ENCODE results near the gene EPHA1. TPM values are rescaled to one million over a fixed set of nuclear protein-coding genes. Genes with fewer than 3 reads are reported as not detected.

The EPHA1 gene
- total and polyA plus RNA-seq, 4 donors, result 10.3 to 21.0 (median 11.3) TPM

GRCh38 chr7:143410521-143411004 is 1.9 kb upstream of the EPHA1 start:
- H3K27ac ChIP-seq (ENCODE audit: low read depth in 1 of 2, low read length in 2 of 2), result no peak overlapping the region

GRCh38 chr7:143408252-143408685 is 387 bp downstream of the EPHA1 start:
- H3K9me3 ChIP-seq (ENCODE audit: control insufficient read depth in 4 of 4, low read length in 3 of 4), result no peaks in the 10 kb centered on the region
- no peaks in the 10 kb centered on the region for H3K36me3 ChIP-seq (ENCODE audit: control insufficient read depth in 4 of 4, insufficient read depth in 3 of 4, low read depth in 1 of 4, low read length in 3 of 4)
- WGBS, result 10% methylated on average over 19 of the region's 20 CpGs
- peak overlapping the region; percentile 11 to 75 (median 70) for H3K4me3 ChIP-seq (ENCODE audit: low read depth in 1 of 3, low read length in 3 of 3)
- H3K27ac ChIP-seq (ENCODE audit: low read depth in 1 of 2, low read length in 2 of 2), result peak overlapping the region in 1 of 2 donors; percentile 45
- TF ChIP-seq HNF4A (conservative IDR thresholded peaks at IDR 0.05) (peak; percentile 45 to 50), FOXA2 (IDR thresholded peaks at IDR 0.05) (no peak), CTCF (IDR thresholded peaks at IDR 0.05; ENCODE audit: low read depth, low read length, missing input control) (no peak), RXRA (IDR thresholded peaks at IDR 0.05) (peak; percentile 60 to 66), RAD21 (IDR thresholded peaks at IDR 0.05) (peak in 1 of 2 donors; percentile 4), JUND (IDR thresholded peaks at IDR 0.05) (no peak), GABPA (IDR thresholded peaks at IDR 0.05 in 1 of 2, conservative IDR thresholded peaks at IDR 0.05 in 1 of 2) (no peak), FOXA1 (IDR thresholded peaks at IDR 0.05) (no peak), TAF1 (conservative IDR thresholded peaks at IDR 0.05) (no peak), NR2F2 (IDR thresholded peaks at IDR 0.05) (no peak), ATF3 (IDR thresholded peaks at IDR 0.05) (no peak)
- DNase-seq (ENCODE audit: low spot score), result peak; percentile 40
- no peaks in the 10 kb centered on the region for H3K27me3 ChIP-seq (ENCODE audit: control insufficient read depth in 4 of 4, insufficient read depth in 4 of 4, low read length in 3 of 4)
- H3K9ac ChIP-seq (ENCODE audit: low read depth in 1 of 2, low read length in 2 of 2), result no peak overlapping the region
- H3K4me1 ChIP-seq (ENCODE audit: control insufficient read depth in 4 of 4, insufficient read depth in 4 of 4, low read length in 3 of 4), result peaks cover 6 to 38% (median 34%) of the 10 kb centered on the region in 4 donors

More at GRCh38 chr7:143410521-143411004, 1.9 kb upstream of the EPHA1 start:
- DNase-seq (ENCODE audit: low spot score), result peak; percentile 30
- H3K4me1 ChIP-seq (ENCODE audit: control insufficient read depth in 4 of 4, insufficient read depth in 4 of 4, low read length in 3 of 4), result peaks cover 6 to 32% (median 31%) of the 10 kb centered on the region in 4 donors
- no peak overlapping the region for H3K9ac ChIP-seq (ENCODE audit: low read depth in 1 of 2, low read length in 2 of 2)
- H3K36me3 ChIP-seq (ENCODE audit: control insufficient read depth in 4 of 4, insufficient read depth in 3 of 4, low read depth in 1 of 4, low read length in 3 of 4), result no peaks in the 10 kb centered on the region
- TF ChIP-seq JUND (IDR thresholded peaks at IDR 0.05) (no peak), EGR1 (IDR thresholded peaks at IDR 0.05; ENCODE audit: low read depth in 2 of 2) (no peak), HNF4G (IDR thresholded peaks at IDR 0.05) (no peak), HNF4A (conservative IDR thresholded peaks at IDR 0.05) (no peak), YY1 (IDR thresholded peaks at IDR 0.05) (no peak), NR2F2 (IDR thresholded peaks at IDR 0.05) (no peak), FOXA1 (IDR thresholded peaks at IDR 0.05) (no peak), RXRA (IDR thresholded peaks at IDR 0.05) (no peak), CTCF (IDR thresholded peaks at IDR 0.05; ENCODE audit: low read depth, low read length, missing input control) (no peak), REST (IDR thresholded peaks at IDR 0.05) (no peak)
- no peak overlapping the region for H3K4me3 ChIP-seq (ENCODE audit: low read depth in 1 of 3, low read length in 3 of 3)
- whole genome bisulfite sequencing, result 65% methylated on average over 6 of the region's 6 CpGs
- no peaks in the 10 kb centered on the region for H3K9me3 ChIP-seq (ENCODE audit: control insufficient read depth in 4 of 4, low read length in 3 of 4)
- no peaks in the 10 kb centered on the region for H3K27me3 ChIP-seq (ENCODE audit: control insufficient read depth in 4 of 4, insufficient read depth in 4 of 4, low read length in 3 of 4)
